ENCODE data around the gene SPRR5.

Gene SPRR5

GRCh38 chr1:152926091-152926490 is 20.9 kb upstream of the SPRR5 start:
- no peak overlapping the region for H3K9ac ChIP-seq (ENCODE audit: insufficient read length, low read depth)

GRCh38 chr1:152928671-152929070 is 18.3 kb upstream of the SPRR5 start:
- H3K4me3 ChIP-seq (ENCODE audit: insufficient read length, low read depth) = no peak overlapping the region
- H3K9ac ChIP-seq (ENCODE audit: insufficient read length, low read depth) = no peak overlapping the region
- TF ChIP-seq YY1 (IDR thresholded peaks at IDR 0.05; ENCODE audit: insufficient read depth, insufficient read length) = no peak
- TF ChIP-seq SUZ12 (IDR thresholded peaks at IDR 0.05; ENCODE audit: extremely low read depth, insufficient read depth, insufficient read length) = no peak
- no peak for TF ChIP-seq ZNF274 (IDR thresholded peaks at IDR 0.05; ENCODE audit: low read depth, low read length)
- no peak for DNase-seq (ENCODE audit: low read depth, low spot score)
- peaks cover 22% of the 10 kb centered on the region for H3K9me3 ChIP-seq (ENCODE audit: insufficient read depth, low read length)
- no peaks in the 10 kb centered on the region for H3K27me3 ChIP-seq (ENCODE audit: insufficient read depth, insufficient read length)
- no peaks in the 10 kb centered on the region for H3K4me1 ChIP-seq (ENCODE audit: insufficient read depth, insufficient read length)
- no peaks in the 10 kb centered on the region for H3K36me3 ChIP-seq (ENCODE audit: insufficient read depth, insufficient read length, low read length)

More at GRCh38 chr1:152926091-152926490, 20.9 kb upstream of the SPRR5 start:
- H3K9me3 ChIP-seq (ENCODE audit: insufficient read depth, low read length) = peaks cover 22% of the 10 kb centered on the region
- DNase-seq (ENCODE audit: low read depth, low spot score) = peak; percentile 11
- no peaks in the 10 kb centered on the region for H3K27me3 ChIP-seq (ENCODE audit: insufficient read depth, insufficient read length)
- H3K4me3 ChIP-seq (ENCODE audit: insufficient read length, low read depth) = no peak overlapping the region
- no peak for TF ChIP-seq SUZ12 (IDR thresholded peaks at IDR 0.05; ENCODE audit: extremely low read depth, insufficient read depth, insufficient read length)
- no peak for TF ChIP-seq YY1 (IDR thresholded peaks at IDR 0.05; ENCODE audit: insufficient read depth, insufficient read length)
- TF ChIP-seq ZNF274 (IDR thresholded peaks at IDR 0.05; ENCODE audit: low read depth, low read length) = no peak
- no peaks in the 10 kb centered on the region for H3K4me1 ChIP-seq (ENCODE audit: insufficient read depth, insufficient read length)
- H3K36me3 ChIP-seq (ENCODE audit: insufficient read depth, insufficient read length, low read length) = no peaks in the 10 kb centered on the region

GRCh38 chr1:152932170-152932811 is 14.7 kb upstream of the SPRR5 start:
- H3K27me3 ChIP-seq (ENCODE audit: insufficient read depth, insufficient read length) = no peaks in the 10 kb centered on the region
- no peaks in the 10 kb centered on the region for H3K36me3 ChIP-seq (ENCODE audit: insufficient read depth, insufficient read length, low read length)
- no peak for DNase-seq (ENCODE audit: low read depth, low spot score)
- H3K9me3 ChIP-seq (ENCODE audit: insufficient read depth, low read length) = peaks cover 2% of the 10 kb centered on the region
- H3K4me3 ChIP-seq (ENCODE audit: insufficient read length, low read depth) = no peak overlapping the region
- no peaks in the 10 kb centered on the region for H3K4me1 ChIP-seq (ENCODE audit: insufficient read depth, insufficient read length)
- no peak overlapping the region for H3K9ac ChIP-seq (ENCODE audit: insufficient read length, low read depth)
- TF ChIP-seq YY1 (IDR thresholded peaks at IDR 0.05; ENCODE audit: insufficient read depth, insufficient read length) (no peak), SUZ12 (IDR thresholded peaks at IDR 0.05; ENCODE audit: extremely low read depth, insufficient read depth, insufficient read length) (no peak), ZNF274 (IDR thresholded peaks at IDR 0.05; ENCODE audit: low read depth, low read length) (no peak)

DNA sequence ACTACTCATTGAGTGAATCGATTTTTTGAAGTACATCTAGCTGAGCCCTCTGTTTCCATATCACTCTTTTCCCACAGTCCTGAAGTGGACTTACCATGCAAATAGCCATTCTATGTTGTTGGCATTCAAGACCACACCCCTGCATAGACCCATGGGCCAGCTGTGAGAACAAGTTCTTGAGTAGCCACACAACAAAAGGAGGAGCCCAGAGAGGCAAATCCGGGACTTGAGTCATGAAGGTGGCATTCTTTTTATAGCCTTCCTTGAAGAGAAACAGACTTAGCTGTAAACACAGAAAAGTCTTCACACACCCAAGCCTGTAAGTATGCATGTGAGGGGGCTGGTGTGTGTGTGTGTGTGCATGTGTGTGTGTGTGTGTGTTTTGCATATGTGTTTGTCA is 13.8 kb upstream of the SPRR5 start:
- TF ChIP-seq ZNF274 (IDR thresholded peaks at IDR 0.05; ENCODE audit: low read depth, low read length) = no peak
- TF ChIP-seq YY1 (IDR thresholded peaks at IDR 0.05; ENCODE audit: insufficient read depth, insufficient read length) = no peak
- no peak for TF ChIP-seq SUZ12 (IDR thresholded peaks at IDR 0.05; ENCODE audit: extremely low read depth, insufficient read depth, insufficient read length)
- no peaks in the 10 kb centered on the region for H3K27me3 ChIP-seq (ENCODE audit: insufficient read depth, insufficient read length)

GRCh38 chr1:152940614-152941013 is 6.4 kb upstream of the SPRR5 start:
- no peaks in the 10 kb centered on the region for H3K9me3 ChIP-seq (ENCODE audit: insufficient read depth, low read length)
- no peaks in the 10 kb centered on the region for H3K4me1 ChIP-seq (ENCODE audit: insufficient read depth, insufficient read length)
- H3K9ac ChIP-seq (ENCODE audit: insufficient read length, low read depth) = no peak overlapping the region
- TF ChIP-seq SUZ12 (IDR thresholded peaks at IDR 0.05; ENCODE audit: extremely low read depth, insufficient read depth, insufficient read length) (no peak), ZNF274 (IDR thresholded peaks at IDR 0.05; ENCODE audit: low read depth, low read length) (no peak)
- no peaks in the 10 kb centered on the region for H3K36me3 ChIP-seq (ENCODE audit: insufficient read depth, insufficient read length, low read length)
- H3K27me3 ChIP-seq (ENCODE audit: insufficient read depth, insufficient read length) = peaks cover 2% of the 10 kb centered on the region
- DNase-seq (ENCODE audit: low read depth, low spot score) = no peak
- no peak overlapping the region for H3K4me3 ChIP-seq (ENCODE audit: insufficient read length, low read depth)

More for the DNA sequence above, 13.8 kb upstream of the SPRR5 start:
- DNase-seq (ENCODE audit: low read depth, low spot score) = no peak
- Histone ChIP-seq H3K4me1 (ENCODE audit: insufficient read depth, insufficient read length) (no peaks in the 10 kb centered on the region), H3K36me3 (ENCODE audit: insufficient read depth, insufficient read length, low read length) (no peaks in the 10 kb centered on the region), H3K9me3 (ENCODE audit: insufficient read depth, low read length) (no peaks in the 10 kb centered on the region), H3K4me3 (ENCODE audit: insufficient read length, low read depth) (no peak overlapping the region), H3K9ac (ENCODE audit: insufficient read length, low read depth) (no peak overlapping the region)

- TF ChIP-seq SUZ12 (IDR thresholded peaks at IDR 0.05; ENCODE audit: extremely low read depth, insufficient read depth, insufficient read length) (no peak), YY1 (IDR thresholded peaks at IDR 0.05; ENCODE audit: insufficient read depth, insufficient read length) (no peak)
- no peaks in the 10 kb centered on the region for H3K36me3 ChIP-seq (ENCODE audit: insufficient read depth, insufficient read length, low read length)
- peaks cover 2% of the 10 kb centered on the region for H3K27me3 ChIP-seq (ENCODE audit: insufficient read depth, insufficient read length)
- H3K9me3 ChIP-seq (ENCODE audit: insufficient read depth, low read length) = no peaks in the 10 kb centered on the region
- no peak for DNase-seq (ENCODE audit: low read depth, low spot score)
- no peaks in the 10 kb centered on the region for H3K4me1 ChIP-seq (ENCODE audit: insufficient read depth, insufficient read length)
- H3K4me3 ChIP-seq (ENCODE audit: insufficient read length, low read depth) = no peak overlapping the region
- no peak overlapping the region for H3K9ac ChIP-seq (ENCODE audit: insufficient read length, low read depth)
Measured at GRCh38 chr1:152941037-152941711, 5.8 kb upstream of the SPRR5 start.

DNA sequence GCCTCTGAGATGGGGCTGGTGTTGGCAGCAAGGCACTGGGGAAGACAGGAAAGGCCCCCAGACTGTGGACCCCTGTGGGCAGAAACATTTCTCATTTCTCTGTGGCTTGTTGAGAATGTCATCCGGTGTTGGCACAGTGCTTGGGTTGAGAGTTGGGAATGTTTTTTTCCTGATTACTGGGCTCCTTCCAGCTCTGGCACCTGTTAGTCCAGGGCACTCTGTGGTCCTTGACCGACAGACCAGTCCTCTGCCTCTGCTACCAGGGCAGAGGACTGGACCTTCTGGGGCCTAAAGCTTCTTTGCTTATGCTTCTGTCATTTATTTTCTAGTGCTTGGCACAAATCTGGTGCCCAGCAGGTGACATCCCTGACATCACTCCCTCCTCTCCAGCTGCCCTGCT is 4.8 kb upstream of the SPRR5 start:
- peaks cover 2% of the 10 kb centered on the region for H3K27me3 ChIP-seq (ENCODE audit: insufficient read depth, insufficient read length)
- H3K4me3 ChIP-seq (ENCODE audit: insufficient read length, low read depth) = no peak overlapping the region
- DNase-seq (ENCODE audit: low read depth, low spot score) = no peak
- no peaks in the 10 kb centered on the region for H3K4me1 ChIP-seq (ENCODE audit: insufficient read depth, insufficient read length)
- H3K9me3 ChIP-seq (ENCODE audit: insufficient read depth, low read length) = no peaks in the 10 kb centered on the region
- TF ChIP-seq SUZ12 (IDR thresholded peaks at IDR 0.05; ENCODE audit: extremely low read depth, insufficient read depth, insufficient read length) = no peak
- no peak overlapping the region for H3K9ac ChIP-seq (ENCODE audit: insufficient read length, low read depth)
- no peaks in the 10 kb centered on the region for H3K36me3 ChIP-seq (ENCODE audit: insufficient read depth, insufficient read length, low read length)
